Loucy (cell line): ENCODE measurements around the gene LAMB3.
A peak's percentile ranks its signal among the peaks of the same experiment; 100 is the strongest.

Source experiments
- H2AFZ ChIP-seq: fragments of 200-600 bp; sonication (generic); 2 replicates; pipeline ENCODE4 v1.6.0; 2016; ENCODE audit warnings: antibody characterized with exemption, mild to moderate bottlenecking, low read length, moderate library complexity
- H3F3A ChIP-seq: fragments of 200-600 bp; 2 replicates; pipeline ENCODE4 v1.6.0; 2016; ENCODE audit warnings: antibody characterized with exemption, low read depth, mild to moderate bottlenecking
- H3K27me3 ChIP-seq: fragments of 200-600 bp; sonication (generic); 2 replicates; pipeline ENCODE4 v1.6.1; 2014; ENCODE audit warnings: low read length, mild to moderate bottlenecking; ENCODE audit not compliant: insufficient read depth, poor library complexity, severe bottlenecking
- H3K36me3 ChIP-seq: fragments of 200-600 bp; sonication (generic); 2 replicates; pipeline ENCODE4 v1.6.1; 2016; ENCODE audit warnings: low read length; ENCODE audit not compliant: insufficient read depth
- H3K4me1 ChIP-seq: fragments of 200-600 bp; sonication (generic); 2 replicates; pipeline ENCODE4 v1.5.1; 2014; ENCODE audit warnings: low read length, mild to moderate bottlenecking; ENCODE audit not compliant: insufficient read depth, poor library complexity, severe bottlenecking
- H3K4me2 ChIP-seq: fragments of 200-600 bp; sonication (generic); 2 replicates; pipeline ENCODE4 v1.6.0; 2014; ENCODE audit warnings: antibody characterized with exemption, low read length, low read depth, mild to moderate bottlenecking; ENCODE audit not compliant: poor library complexity, severe bottlenecking
- H3K4me3 ChIP-seq: fragments of 200-600 bp; sonication (generic); 2 replicates; pipeline ENCODE4 v1.5.1; 2014; ENCODE audit warnings: low read length, mild to moderate bottlenecking, mixed read lengths; ENCODE audit not compliant: poor library complexity, severe bottlenecking
- H3K79me2 ChIP-seq: fragments of 200-600 bp; sonication (generic); 2 replicates; pipeline ENCODE4 v1.6.1; 2014; ENCODE audit warnings: low read length; ENCODE audit not compliant: insufficient read depth
- H3K9ac ChIP-seq: fragments of 200-600 bp; sonication (generic); 2 replicates; pipeline ENCODE4 v1.6.0; 2014; ENCODE audit warnings: mild to moderate bottlenecking, low read depth, low read length, moderate library complexity; ENCODE audit not compliant: poor library complexity, severe bottlenecking
- H3K9me2 ChIP-seq: fragments of 200-600 bp; sonication (generic); replicated peaks from 2 replicates; pipeline ENCODE4 v1.6.1; 2016; ENCODE audit warnings: low read depth, low read length, mixed read lengths
- H3K9me3 ChIP-seq: fragments of 200-600 bp; sonication (generic); 2 replicates; pipeline ENCODE4 v1.6.1; 2014; ENCODE audit warnings: mild to moderate bottlenecking, antibody characterized with exemption, low read length, low read depth; ENCODE audit not compliant: insufficient read depth
- H4K20me1 ChIP-seq: fragments of 200-600 bp; sonication (generic); 2 replicates; pipeline ENCODE4 v1.6.0; 2014; ENCODE audit warnings: antibody characterized with exemption, low read length, mild to moderate bottlenecking; ENCODE audit not compliant: insufficient read depth, poor library complexity, severe bottlenecking
- EZH2phosphoT487 ChIP-seq: fragments of 200-600 bp; IDR thresholded peaks from 2 replicates; pipeline ENCODE4 v1.6.1; 2018; ENCODE audit warnings: antibody characterized with exemption, mild to moderate bottlenecking, moderate library complexity, borderline replicate concordance
- TF ChIP-seq, protein P1 (sequence below): fragments of 200-600 bp; sonication (generic); conservative IDR thresholded peaks from 2 replicates; pipeline ENCODE4 v1.5.1; 2014; ENCODE audit warnings: mild to moderate bottlenecking, antibody characterized with exemption, low read length

Gene LAMB3

DNA sequence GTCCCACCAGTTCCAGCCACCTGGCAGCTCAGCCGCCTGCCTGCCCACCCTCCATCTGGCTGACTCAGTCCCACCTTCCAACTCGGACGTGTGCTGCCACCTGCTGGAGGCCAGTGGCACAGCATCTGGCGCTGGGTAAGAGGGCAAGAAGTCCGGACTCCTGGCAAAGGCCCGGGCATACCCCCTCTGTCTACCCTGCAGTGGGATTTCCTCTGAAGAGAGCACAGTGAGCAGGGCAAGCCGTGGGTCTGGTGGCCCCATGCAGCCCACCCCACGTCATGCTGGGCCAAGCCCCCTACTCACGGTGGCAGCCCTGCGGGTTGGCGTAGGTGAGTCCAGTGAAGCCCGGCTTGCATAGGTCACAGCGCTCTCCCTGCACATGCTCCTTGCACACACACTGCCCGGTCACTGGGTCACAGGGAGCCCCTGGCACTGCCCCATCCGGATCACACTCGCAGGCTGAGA lies 24.5 kb downstream of the LAMB3 start:
- no peaks in the 10 kb centered on the region for H3K27me3 ChIP-seq
- H3K9me3 ChIP-seq, result no peaks in the 10 kb centered on the region
- no peak for TF ChIP-seq EZH2phosphoT487
- TF ChIP-seq, protein P1, sequence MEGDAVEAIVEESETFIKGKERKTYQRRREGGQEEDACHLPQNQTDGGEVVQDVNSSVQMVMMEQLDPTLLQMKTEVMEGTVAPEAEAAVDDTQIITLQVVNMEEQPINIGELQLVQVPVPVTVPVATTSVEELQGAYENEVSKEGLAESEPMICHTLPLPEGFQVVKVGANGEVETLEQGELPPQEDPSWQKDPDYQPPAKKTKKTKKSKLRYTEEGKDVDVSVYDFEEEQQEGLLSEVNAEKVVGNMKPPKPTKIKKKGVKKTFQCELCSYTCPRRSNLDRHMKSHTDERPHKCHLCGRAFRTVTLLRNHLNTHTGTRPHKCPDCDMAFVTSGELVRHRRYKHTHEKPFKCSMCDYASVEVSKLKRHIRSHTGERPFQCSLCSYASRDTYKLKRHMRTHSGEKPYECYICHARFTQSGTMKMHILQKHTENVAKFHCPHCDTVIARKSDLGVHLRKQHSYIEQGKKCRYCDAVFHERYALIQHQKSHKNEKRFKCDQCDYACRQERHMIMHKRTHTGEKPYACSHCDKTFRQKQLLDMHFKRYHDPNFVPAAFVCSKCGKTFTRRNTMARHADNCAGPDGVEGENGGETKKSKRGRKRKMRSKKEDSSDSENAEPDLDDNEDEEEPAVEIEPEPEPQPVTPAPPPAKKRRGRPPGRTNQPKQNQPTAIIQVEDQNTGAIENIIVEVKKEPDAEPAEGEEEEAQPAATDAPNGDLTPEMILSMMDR, result peak; percentile 93
- H3K9ac ChIP-seq, result no peak overlapping the region
- no peaks in the 10 kb centered on the region for H3K79me2 ChIP-seq
- H2AFZ ChIP-seq, result no peak overlapping the region
- H3K4me3 ChIP-seq, result no peak overlapping the region
- no peaks in the 10 kb centered on the region for H3K36me3 ChIP-seq
- no peaks in the 10 kb centered on the region for H3F3A ChIP-seq
- no peak overlapping the region for H3K4me2 ChIP-seq
- no peaks in the 10 kb centered on the region for H3K4me1 ChIP-seq
- no peaks in the 10 kb centered on the region for H3K9me2 ChIP-seq
- H4K20me1 ChIP-seq, result no peaks in the 10 kb centered on the region

DNA sequence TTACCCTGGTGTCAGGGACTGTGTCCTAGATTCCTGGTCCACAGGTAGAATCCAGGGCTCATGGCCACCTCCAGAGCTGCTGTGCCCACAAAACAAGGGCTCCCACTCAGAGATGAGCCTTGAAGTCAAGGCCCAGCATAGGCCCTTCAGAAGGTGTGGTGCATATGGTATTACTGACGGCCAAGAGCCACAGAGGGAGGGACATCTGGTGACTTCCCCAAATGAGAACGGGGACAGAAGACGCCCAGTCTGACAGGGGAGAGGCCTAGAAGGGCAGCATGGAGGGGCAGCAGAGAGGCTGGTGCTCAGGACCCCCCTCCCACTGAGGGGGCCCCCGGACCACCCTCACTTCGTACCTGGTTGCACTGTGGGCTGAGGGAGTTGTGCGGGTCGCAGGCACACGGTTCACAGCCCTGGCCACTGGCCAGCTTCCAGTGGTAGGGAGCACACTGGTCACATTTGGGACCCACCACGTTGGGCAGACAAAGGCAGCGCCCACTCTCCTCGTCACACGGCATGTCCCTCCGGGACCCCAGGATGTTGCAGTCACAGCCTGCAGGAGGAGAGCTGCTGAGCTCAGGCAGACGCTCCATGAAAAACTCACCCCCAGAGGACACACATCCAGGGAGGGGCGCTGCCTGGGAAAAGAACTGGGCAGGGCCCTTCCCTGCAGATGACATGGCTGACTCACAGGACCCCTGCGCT lies 25.0 kb downstream of the LAMB3 start:
- H3K4me3 ChIP-seq, result no peak overlapping the region
- H3K36me3 ChIP-seq, result no peaks in the 10 kb centered on the region
- no peak overlapping the region for H3K9ac ChIP-seq
- no peaks in the 10 kb centered on the region for H3F3A ChIP-seq
- H3K9me2 ChIP-seq, result no peaks in the 10 kb centered on the region
- no peaks in the 10 kb centered on the region for H3K4me1 ChIP-seq
- H2AFZ ChIP-seq, result no peak overlapping the region
- H3K4me2 ChIP-seq, result no peak overlapping the region
- H3K79me2 ChIP-seq, result no peaks in the 10 kb centered on the region
- no peak for TF ChIP-seq EZH2phosphoT487
- TF ChIP-seq, protein P1, result no peak
- H3K9me3 ChIP-seq, result no peaks in the 10 kb centered on the region
- H3K27me3 ChIP-seq, result no peaks in the 10 kb centered on the region
- H4K20me1 ChIP-seq, result no peaks in the 10 kb centered on the region

DNA sequence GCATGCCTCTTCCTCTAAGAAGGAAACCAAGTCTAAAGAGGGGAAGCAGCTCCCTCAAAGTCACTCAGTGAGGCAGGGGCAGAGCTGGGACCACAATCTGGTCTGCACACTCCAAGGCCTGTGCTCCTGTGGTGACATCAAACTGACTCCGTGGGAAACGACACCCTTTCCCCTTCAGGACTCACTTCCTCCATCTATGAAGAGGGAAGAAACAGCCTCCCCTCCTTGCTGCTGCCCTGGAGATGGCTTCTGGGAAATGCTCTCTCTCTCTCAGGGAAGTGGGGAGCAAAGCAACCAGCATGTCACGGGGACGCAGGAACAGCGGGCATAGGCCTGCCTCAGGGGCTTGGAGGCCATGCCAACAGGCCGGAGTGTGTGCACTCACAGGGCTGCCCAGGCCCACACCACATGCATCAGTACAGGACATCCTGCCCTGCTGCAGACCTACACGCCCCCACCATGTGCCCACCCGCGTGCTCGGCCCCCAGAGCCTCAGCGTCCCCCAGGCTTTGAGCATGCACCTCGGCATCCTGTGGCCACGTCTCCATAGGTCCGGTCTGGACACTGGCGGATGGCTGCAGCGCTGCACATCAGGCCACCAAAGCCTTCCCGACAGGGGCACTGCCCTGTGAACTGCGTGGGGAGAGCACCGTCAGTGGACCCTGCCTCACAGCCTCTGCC lies 25.7 kb downstream of the LAMB3 start:
- Histone ChIP-seq H2AFZ (no peak overlapping the region), H3K36me3 (no peaks in the 10 kb centered on the region), H3K9me2 (no peaks in the 10 kb centered on the region), H3K4me3 (no peak overlapping the region), H3F3A (no peaks in the 10 kb centered on the region), H4K20me1 (no peaks in the 10 kb centered on the region), H3K9me3 (no peaks in the 10 kb centered on the region), H3K4me1 (no peaks in the 10 kb centered on the region), H3K9ac (no peak overlapping the region), H3K27me3 (no peaks in the 10 kb centered on the region), H3K79me2 (no peaks in the 10 kb centered on the region), H3K4me2 (no peak overlapping the region)
- TF ChIP-seq EZH2phosphoT487, result no peak
- TF ChIP-seq, protein P1, result no peak
